Right lobe of liver (tissue), 4 donors: ENCODE results near the gene ZNF79.

Experiments
- POLR2A ChIP-seq: fragments of 450-650 bp; IDR thresholded peaks from one replicate; pipeline ENCODE4 v1.6.1; 2017; ENCODE audit warnings: antibody characterized with exemption, mild to moderate bottlenecking
- TF ChIP-seq, protein P1 (sequence below), 4 donors: fragments of 200-600 bp in 3 of 4; fragments of 450-650 bp in 1 of 4; IDR thresholded peaks; one replicate each; pipeline versions ENCODE4 v1.5.1 to v1.8.0; 2016 to 2022; ENCODE audit warnings: antibody characterized with exemption in 4 of 4, mild to moderate bottlenecking in 2 of 4
- donor health status: DM: no; HTN: no; CAD: no.
- donor health status: DM: no; HTN: no; CAD: no.
- donor health status: DM: no; HTN: yes; CAD: no.

- TF ChIP-seq, protein P1, sequence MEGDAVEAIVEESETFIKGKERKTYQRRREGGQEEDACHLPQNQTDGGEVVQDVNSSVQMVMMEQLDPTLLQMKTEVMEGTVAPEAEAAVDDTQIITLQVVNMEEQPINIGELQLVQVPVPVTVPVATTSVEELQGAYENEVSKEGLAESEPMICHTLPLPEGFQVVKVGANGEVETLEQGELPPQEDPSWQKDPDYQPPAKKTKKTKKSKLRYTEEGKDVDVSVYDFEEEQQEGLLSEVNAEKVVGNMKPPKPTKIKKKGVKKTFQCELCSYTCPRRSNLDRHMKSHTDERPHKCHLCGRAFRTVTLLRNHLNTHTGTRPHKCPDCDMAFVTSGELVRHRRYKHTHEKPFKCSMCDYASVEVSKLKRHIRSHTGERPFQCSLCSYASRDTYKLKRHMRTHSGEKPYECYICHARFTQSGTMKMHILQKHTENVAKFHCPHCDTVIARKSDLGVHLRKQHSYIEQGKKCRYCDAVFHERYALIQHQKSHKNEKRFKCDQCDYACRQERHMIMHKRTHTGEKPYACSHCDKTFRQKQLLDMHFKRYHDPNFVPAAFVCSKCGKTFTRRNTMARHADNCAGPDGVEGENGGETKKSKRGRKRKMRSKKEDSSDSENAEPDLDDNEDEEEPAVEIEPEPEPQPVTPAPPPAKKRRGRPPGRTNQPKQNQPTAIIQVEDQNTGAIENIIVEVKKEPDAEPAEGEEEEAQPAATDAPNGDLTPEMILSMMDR (IDR thresholded peaks at IDR 0.05) = no peak
- TF ChIP-seq POLR2A = peak; percentile 5
Measured at GRCh38 chr9:127396253-127396807, 27.9 kb upstream of the ZNF79 start.
